ENCODE measurements around the gene NOS3. TPM values are rescaled to one million over a fixed set of nuclear protein-coding genes. Genes with fewer than 3 reads are reported as not detected.
"Not testable (repeated sequence)": the region's sequence is repeated elsewhere in the genome, so short reads cannot be mapped to it uniquely, and the experiment has no call there.

Gene NOS3
- total and polyA plus RNA-seq, 5 donors from 2014 or later, result 3.2 to 10.7 (median 7.4) TPM

GRCh38 chr7:151020231-151020630 lies 29.4 kb downstream of the NOS3 start:
- ATAC-seq (ENCODE audit: low read depth in 2 of 2) (no peak), DNase-seq (no peak)
- no peaks in the 10 kb centered on the region for H3K36me3 ChIP-seq (ENCODE audit: control insufficient read depth, insufficient read depth, low read length)
- H3K36me3 Mint-ChIP-seq, result peaks cover 3% of the 10 kb centered on the region
- H3K4me1 ChIP-seq (ENCODE audit: control insufficient read depth, insufficient read depth, low read length, poor library complexity, severe bottlenecking), result peaks cover 37% of the 10 kb centered on the region
- H3K9me3 Mint-ChIP-seq, result peaks cover 0 to 3% (median 0%) of the 10 kb centered on the region in 7 donors
- no peaks in the 10 kb centered on the region for H3K9me3 ChIP-seq (ENCODE audit: control insufficient read depth in 2 of 2, low read length in 2 of 2)
- H3K4me3 ChIP-seq (ENCODE audit: low read depth, low read length), result no peak overlapping the region
- no peak overlapping the region for H3K27ac ChIP-seq (ENCODE audit: insufficient read depth, low read length, poor library complexity, severe bottlenecking)
- peaks cover 44% of the 10 kb centered on the region for H3K27me3 Mint-ChIP-seq
- peak overlapping the region in 1 of 3 donors; percentile 26 for H3K27ac Mint-ChIP-seq
- peak overlapping the region in 2 of 4 donors; percentile 79 to 89 for H3K4me3 Mint-ChIP-seq
- H3K4me1 Mint-ChIP-seq, result peaks cover 9 to 44% (median 25%) of the 10 kb centered on the region in 4 donors
- peaks cover 5% of the 10 kb centered on the region for H3K27me3 ChIP-seq (ENCODE audit: control insufficient read depth, insufficient read depth, low read length)

GRCh38 chr7:151023232-151023631 lies 32.4 kb downstream of the NOS3 start:
- Histone ChIP-seq H3K36me3 (ENCODE audit: control insufficient read depth, insufficient read depth, low read length) (no peaks in the 10 kb centered on the region), H3K4me3 (ENCODE audit: low read depth, low read length) (no peak overlapping the region), H3K9me3 (ENCODE audit: control insufficient read depth in 2 of 2, low read length in 2 of 2) (no peaks in the 10 kb centered on the region), H3K27me3 (ENCODE audit: control insufficient read depth, insufficient read depth, low read length) (peaks cover 5% of the 10 kb centered on the region), H3K4me1 (ENCODE audit: control insufficient read depth, insufficient read depth, low read length, poor library complexity, severe bottlenecking) (peaks cover 12% of the 10 kb centered on the region), H3K27ac (ENCODE audit: insufficient read depth, low read length, poor library complexity, severe bottlenecking) (no peak overlapping the region)
- Mint-ChIP-seq H3K27ac (peak overlapping the region in 1 of 3 donors; percentile 60), H3K27me3 (peaks cover 45% of the 10 kb centered on the region), H3K9me3 (peaks cover 0 to 3% (median 0%) of the 10 kb centered on the region in 7 donors), H3K36me3 (no peaks in the 10 kb centered on the region), H3K4me3 (peak overlapping the region in 1 of 4 donors; percentile 1), H3K4me1 (peaks cover 6 to 29% (median 15%) of the 10 kb centered on the region in 4 donors)
- no peak for DNase-seq
- no peak for ATAC-seq (ENCODE audit: low read depth in 2 of 2)

GRCh38 chr7:151024435-151025056 lies 33.7 kb downstream of the NOS3 start, which contains the start of gene ATG9B:
ATG9B (minus strand) TSS chr7:151024494; CDS start chr7:151024423, 71 bp downstream.
- H3K36me3 ChIP-seq (ENCODE audit: control insufficient read depth, insufficient read depth, low read length), result no peaks in the 10 kb centered on the region
- Mint-ChIP-seq H3K27me3 (peaks cover 35% of the 10 kb centered on the region), H3K9me3 (no peaks in the 10 kb centered on the region), H3K36me3 (no peaks in the 10 kb centered on the region), H3K4me1 (peaks cover 8 to 31% (median 15%) of the 10 kb centered on the region in 4 donors), H3K4me3 (peak within 1 kb of the TSS in 2 of 4 donors; percentile 1 to 7), H3K27ac (peak within 1 kb of the TSS in 1 of 3 donors; percentile 17)
- DNase-seq, result no peak
- no peak within 1 kb of the TSS for H3K27ac ChIP-seq (ENCODE audit: insufficient read depth, low read length, poor library complexity, severe bottlenecking)
- H3K27me3 ChIP-seq (ENCODE audit: control insufficient read depth, insufficient read depth, low read length), result peaks cover 5% of the 10 kb centered on the region
- peaks cover 10% of the 10 kb centered on the region for H3K4me1 ChIP-seq (ENCODE audit: control insufficient read depth, insufficient read depth, low read length, poor library complexity, severe bottlenecking)
- no peak within 1 kb of the TSS for H3K4me3 ChIP-seq (ENCODE audit: low read depth, low read length)
- no peaks in the 10 kb centered on the region for H3K9me3 ChIP-seq (ENCODE audit: control insufficient read depth in 2 of 2, low read length in 2 of 2)
- no peak for ATAC-seq (ENCODE audit: low read depth in 2 of 2)

GRCh38 chr7:151025924-151026671 lies 35.3 kb downstream of the NOS3 start:
- Histone ChIP-seq H3K36me3 (ENCODE audit: control insufficient read depth, insufficient read depth, low read length) (no peaks in the 10 kb centered on the region), H3K4me3 (ENCODE audit: low read depth, low read length) (no peak overlapping the region), H3K9me3 (ENCODE audit: control insufficient read depth in 2 of 2, low read length in 2 of 2) (no peaks in the 10 kb centered on the region), H3K4me1 (ENCODE audit: control insufficient read depth, insufficient read depth, low read length, poor library complexity, severe bottlenecking) (peaks cover 10% of the 10 kb centered on the region), H3K27me3 (ENCODE audit: control insufficient read depth, insufficient read depth, low read length) (no peaks in the 10 kb centered on the region), H3K27ac (ENCODE audit: insufficient read depth, low read length, poor library complexity, severe bottlenecking) (no peak overlapping the region)
- Mint-ChIP-seq H3K4me3 (peak overlapping the region in 2 of 4 donors; percentile 41 to 76), H3K27me3 (peaks cover 24% of the 10 kb centered on the region), H3K9me3 (no peaks in the 10 kb centered on the region), H3K4me1 (peaks cover 8 to 31% (median 21%) of the 10 kb centered on the region in 4 donors), H3K27ac (peak overlapping the region in 2 of 3 donors; percentile 99), H3K36me3 (no peaks in the 10 kb centered on the region)
- DNase-seq (no peak), ATAC-seq (ENCODE audit: low read depth in 2 of 2) (no peak)

- peaks cover 8 to 39% (median 23%) of the 10 kb centered on the region in 4 donors for H3K4me1 Mint-ChIP-seq
- H3K36me3 Mint-ChIP-seq; H3K9me3 ChIP-seq (ENCODE audit: control insufficient read depth in 2 of 2, low read length in 2 of 2); H3K27me3 ChIP-seq (ENCODE audit: control insufficient read depth, insufficient read depth, low read length); H3K4me1 ChIP-seq (ENCODE audit: control insufficient read depth, insufficient read depth, low read length, poor library complexity, severe bottlenecking); H3K9me3 Mint-ChIP-seq; ATAC-seq (ENCODE audit: low read depth in 2 of 2); DNase-seq; H3K36me3 ChIP-seq (ENCODE audit: control insufficient read depth, insufficient read depth, low read length): not testable (repeated sequence)
- Histone ChIP-seq H3K27ac (ENCODE audit: insufficient read depth, low read length, poor library complexity, severe bottlenecking) (peak overlapping the region; percentile 87), H3K4me3 (ENCODE audit: low read depth, low read length) (peak overlapping the region; percentile 78)
- peaks cover 24% of the 10 kb centered on the region for H3K27me3 Mint-ChIP-seq
- H3K4me3 Mint-ChIP-seq, result peak overlapping the region; percentile 91 to 96 (median 94)
- H3K27ac Mint-ChIP-seq, result peak overlapping the region; percentile 98 to 99 (median 99)
These were observed 36.2 kb downstream of the NOS3 start for GRCh38 chr7:151026771-151027727.

GRCh38 chr7:151027728-151028130 lies 36.9 kb downstream of the NOS3 start:
- H3K4me1 ChIP-seq (ENCODE audit: control insufficient read depth, insufficient read depth, low read length, poor library complexity, severe bottlenecking); H3K27me3 ChIP-seq (ENCODE audit: control insufficient read depth, insufficient read depth, low read length); H3K36me3 ChIP-seq (ENCODE audit: control insufficient read depth, insufficient read depth, low read length); DNase-seq; H3K36me3 Mint-ChIP-seq; H3K9me3 Mint-ChIP-seq; H3K9me3 ChIP-seq (ENCODE audit: control insufficient read depth in 2 of 2, low read length in 2 of 2): not testable (repeated sequence)
- Mint-ChIP-seq H3K4me1 (peaks cover 8 to 39% (median 23%) of the 10 kb centered on the region in 4 donors), H3K27me3 (peaks cover 23% of the 10 kb centered on the region), H3K27ac (peak overlapping the region; percentile 98 to 99 (median 99)), H3K4me3 (peak overlapping the region; percentile 91 to 96 (median 94))
- Histone ChIP-seq H3K4me3 (ENCODE audit: low read depth, low read length) (peak overlapping the region; percentile 78), H3K27ac (ENCODE audit: insufficient read depth, low read length, poor library complexity, severe bottlenecking) (peak overlapping the region; percentile 87)
- peak in 1 of 2 donors; percentile 0 for ATAC-seq (ENCODE audit: low read depth in 2 of 2)

Measured in CD4-positive, CD25-positive, alpha-beta regulatory T cell (primary cell).